Glomerular visceral epithelial cell (primary cell): ENCODE measurements around the gene GTPBP8.

Source experiments
- DNase-seq: peaks from one replicate; pipeline ENCODE4 v3.0.0-alpha.2; 2016; ENCODE audit errors: extremely low spot score

GTPBP8 gene

DNA sequence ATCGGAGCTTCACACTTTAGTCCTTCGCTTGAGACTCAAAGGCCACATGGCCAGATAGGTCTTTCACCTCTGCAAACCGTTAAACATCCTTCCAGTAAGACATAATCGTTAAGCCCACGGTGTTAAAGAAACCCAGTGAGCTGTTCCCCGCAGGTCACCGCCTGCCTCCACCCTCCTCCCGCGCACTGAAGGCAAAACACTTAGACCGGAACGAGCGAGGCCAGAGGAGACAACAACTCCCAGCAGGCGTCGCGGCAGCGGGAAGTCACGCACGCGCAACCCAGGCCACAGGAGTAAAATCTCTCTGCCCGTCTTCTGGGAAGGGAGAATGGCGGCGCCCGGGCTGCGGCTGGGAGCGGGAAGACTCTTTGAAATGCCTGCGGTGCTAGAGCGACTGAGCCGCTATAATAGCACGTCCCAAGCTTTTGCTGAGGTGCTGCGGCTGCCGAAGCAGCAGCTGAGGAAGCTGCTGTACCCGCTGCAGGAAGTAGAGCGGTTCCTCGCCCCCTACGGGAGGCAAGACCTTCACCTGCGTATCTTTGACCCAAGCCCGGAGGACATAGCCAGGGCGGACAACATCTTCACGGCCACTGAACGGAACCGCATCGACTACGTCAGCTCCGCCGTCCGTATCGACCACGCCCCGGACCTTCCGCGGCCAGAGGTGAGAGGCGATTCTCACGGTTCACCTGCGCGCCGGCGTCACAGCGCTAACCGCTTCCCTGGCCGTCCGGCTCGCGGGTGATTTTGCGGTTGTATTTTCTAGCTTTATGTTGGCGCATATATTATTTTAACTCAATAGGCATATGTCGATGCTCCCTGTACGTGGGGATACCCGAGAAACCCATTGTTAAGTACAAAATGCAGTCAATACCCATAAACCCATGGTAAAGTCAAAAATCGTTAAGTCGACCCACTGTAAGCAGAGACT lies at the start of gene GTPBP8:
TSS of gene GTPBP8 (plus strand) at position 313 of the 931 bp plus-strand sequence. CDS start at position 329, 16 bp downstream.
- DNase-seq: peak; percentile 89

DNA sequence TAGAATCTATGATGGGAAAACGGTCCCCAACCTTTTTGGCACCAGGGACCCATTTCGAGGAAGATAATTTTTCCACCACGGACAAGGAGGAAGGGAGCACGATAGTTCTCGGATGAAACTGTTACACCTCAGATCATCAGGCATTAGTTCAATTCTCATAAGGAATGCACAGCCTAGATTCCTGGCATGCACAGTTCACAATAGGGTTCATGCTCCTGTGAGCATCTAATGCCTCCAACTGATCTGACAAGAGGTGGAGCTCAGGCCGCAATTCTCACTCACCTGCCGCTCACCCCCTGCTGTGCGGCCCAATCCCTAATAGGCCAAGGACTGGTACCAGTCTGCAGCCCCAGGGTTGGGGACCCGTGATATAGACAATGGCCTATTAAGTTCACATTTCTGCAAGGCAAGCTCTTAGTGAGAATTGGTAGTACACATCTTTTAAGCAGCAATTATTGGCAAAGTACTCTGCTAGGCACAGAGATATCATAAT lies 42.4 kb upstream of the GTPBP8 start:
- DNase-seq: no peak

DNA sequence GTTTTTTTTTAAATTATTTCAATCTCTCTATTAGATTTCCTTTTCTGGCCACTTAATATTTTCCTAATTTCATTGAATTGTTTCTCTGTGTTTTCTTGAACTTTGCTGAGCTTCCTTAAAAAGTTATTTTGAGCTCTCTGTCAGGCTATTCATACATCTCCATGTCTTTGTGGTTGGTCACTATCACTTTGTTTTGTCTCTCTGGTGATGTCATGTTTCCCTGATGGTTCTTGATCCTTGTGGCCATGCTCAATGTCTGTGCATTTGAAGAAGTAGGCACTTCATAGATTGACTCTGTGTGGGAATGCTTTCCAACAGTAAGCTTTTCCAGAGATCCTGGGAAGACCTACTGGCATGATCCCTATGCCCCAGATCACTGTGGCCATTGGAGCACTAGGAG lies 34.4 kb upstream of the GTPBP8 start:
- no peak for DNase-seq

DNA sequence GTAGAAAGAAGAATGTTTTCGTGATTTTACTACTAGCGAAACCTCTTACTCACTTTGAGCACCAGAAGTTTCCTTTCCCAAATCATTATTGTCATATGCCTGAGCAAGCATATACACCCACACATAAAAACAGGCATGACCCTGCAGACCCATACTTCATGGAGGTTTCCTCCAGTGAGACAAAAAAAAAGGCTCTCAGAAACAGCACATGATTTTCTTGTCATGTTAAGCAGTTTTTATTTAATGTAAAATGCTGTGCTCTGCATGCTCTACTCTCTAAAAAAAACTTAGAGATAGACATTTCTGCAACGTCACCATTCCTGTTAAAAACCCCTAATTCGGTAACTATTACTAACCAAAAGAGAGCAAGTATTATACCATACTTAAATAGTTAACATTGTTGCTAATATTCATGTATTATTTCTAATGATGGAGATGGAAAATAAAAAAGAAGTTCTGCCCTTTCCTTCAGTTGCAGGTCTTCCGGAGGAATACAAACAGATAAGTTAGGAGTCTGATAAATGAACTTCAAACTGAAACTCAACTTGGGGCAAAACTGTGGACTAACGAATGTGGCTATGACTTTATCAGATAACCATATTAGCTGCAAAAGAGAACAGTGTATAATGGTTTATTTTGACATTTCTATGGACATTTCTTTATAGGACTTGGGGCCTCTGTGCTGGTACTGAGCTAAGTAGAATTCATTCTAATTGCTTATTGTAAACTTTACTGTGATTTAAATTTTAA lies 31.8 kb upstream of the GTPBP8 start:
- no peak for DNase-seq

DNA sequence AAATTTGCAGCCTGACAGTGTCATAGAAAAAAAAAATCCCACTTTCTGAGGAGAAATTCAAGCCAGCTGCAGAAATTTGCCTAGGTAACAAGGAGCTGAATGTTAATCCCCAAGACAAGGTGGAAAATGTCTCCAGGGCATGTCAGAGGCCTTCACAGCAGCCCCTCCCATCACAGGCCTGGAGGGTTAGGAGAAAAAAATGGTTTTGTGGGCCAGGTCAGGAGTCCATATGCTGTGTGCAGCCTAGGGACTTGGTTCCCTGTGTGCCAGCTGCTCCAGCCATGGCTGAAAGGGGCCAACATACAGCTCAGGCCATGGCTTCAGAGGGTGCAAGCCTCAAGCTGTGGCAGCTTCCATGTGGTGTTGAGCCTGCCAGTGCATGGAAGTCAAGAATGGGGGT lies 27.1 kb upstream of the GTPBP8 start:
- no peak for DNase-seq

DNA sequence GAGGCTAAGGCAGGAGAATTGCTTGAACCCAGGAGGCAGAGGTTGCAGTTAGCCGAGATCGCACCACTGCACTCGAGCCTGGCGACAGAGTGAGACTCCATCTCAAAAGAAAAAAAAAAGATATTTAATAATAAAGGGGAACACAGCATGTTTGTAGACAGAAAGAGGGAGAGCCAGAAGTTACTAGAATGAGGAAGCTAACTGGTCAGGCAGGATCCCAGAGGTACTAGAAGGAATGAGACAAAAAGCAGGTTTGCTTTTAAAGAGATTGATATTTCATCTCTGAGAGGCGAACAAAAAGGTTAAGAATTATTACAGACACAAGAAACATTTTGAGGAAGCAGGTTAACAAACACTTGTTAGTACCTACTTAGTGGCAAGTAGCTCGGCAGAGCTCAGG lies 25.1 kb upstream of the GTPBP8 start:
- no peak for DNase-seq

DNA sequence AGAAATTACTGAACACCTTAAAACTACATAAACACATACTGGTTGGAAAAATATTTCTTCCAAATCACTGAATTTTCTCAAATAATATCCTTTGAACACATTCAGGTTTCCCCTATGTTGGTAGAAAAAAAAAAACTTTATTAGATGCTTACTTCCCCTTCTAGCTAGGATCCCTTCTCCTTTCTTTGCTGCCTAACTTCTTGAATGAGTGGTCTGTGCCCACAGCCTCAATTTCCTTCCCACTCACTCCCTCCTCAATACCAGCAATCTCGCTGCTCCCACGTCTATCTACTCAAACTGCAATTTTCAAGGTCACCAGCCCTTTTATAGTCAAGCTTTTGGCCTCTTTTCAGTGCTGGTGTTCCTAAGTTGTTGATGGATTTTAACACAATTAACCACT lies 24.2 kb upstream of the GTPBP8 start:
- DNase-seq: no peak

DNA sequence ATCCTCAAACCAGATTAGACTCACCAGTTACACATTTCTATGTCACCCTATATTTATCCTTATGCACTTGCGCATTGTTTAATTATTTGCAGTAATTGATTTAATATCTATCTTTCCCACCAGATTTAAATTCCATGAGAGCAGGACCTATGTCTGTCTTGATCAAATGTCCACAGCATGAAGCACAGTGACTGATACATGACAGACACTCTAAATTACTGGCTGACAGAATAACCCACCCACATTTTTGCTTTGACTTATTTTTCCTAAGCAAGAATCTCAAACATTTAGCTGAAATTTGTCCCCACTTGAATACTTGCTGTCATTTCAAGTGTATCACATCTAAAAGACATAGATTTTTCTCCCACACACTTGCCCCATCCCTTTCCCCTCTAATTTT lies 23.4 kb upstream of the GTPBP8 start:
- no peak for DNase-seq

DNA sequence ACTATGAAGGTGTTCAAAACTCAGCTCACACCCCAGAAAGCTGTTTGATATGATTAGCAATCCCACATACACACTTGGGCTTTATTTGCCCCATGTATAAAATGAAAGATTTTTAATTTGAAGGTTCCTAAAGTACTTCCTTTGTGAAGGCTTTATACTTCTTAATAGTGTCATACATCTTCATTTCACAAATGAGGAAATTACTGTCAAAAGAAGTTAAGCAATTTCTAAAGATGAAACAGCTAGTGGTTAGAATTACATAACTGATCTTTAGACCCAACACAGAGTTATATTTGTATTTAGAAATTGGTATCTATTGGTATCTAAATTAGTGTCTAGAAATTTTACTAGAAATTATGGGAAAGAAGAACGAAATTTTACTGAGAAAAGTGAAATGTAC lies 23.0 kb upstream of the GTPBP8 start:
- no peak for DNase-seq

DNA sequence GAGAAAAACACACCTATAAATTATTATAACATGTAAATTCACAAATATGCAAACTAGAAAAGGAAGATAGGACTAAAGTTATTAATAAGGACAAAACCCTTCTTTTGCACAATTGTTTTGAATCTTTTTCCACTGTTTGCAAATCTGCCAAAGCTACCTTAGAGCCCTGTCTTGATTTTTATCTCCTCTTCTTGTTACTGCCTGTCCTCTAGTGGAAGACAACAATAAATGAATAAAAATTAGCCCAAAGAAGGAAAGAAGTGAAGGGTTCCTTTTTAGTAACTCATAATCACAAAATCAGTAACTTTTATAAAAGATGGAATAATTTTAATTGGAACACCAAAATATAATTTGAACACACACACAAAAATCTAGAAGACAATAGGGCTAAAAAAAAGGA lies 18.6 kb upstream of the GTPBP8 start:
- no peak for DNase-seq

DNA sequence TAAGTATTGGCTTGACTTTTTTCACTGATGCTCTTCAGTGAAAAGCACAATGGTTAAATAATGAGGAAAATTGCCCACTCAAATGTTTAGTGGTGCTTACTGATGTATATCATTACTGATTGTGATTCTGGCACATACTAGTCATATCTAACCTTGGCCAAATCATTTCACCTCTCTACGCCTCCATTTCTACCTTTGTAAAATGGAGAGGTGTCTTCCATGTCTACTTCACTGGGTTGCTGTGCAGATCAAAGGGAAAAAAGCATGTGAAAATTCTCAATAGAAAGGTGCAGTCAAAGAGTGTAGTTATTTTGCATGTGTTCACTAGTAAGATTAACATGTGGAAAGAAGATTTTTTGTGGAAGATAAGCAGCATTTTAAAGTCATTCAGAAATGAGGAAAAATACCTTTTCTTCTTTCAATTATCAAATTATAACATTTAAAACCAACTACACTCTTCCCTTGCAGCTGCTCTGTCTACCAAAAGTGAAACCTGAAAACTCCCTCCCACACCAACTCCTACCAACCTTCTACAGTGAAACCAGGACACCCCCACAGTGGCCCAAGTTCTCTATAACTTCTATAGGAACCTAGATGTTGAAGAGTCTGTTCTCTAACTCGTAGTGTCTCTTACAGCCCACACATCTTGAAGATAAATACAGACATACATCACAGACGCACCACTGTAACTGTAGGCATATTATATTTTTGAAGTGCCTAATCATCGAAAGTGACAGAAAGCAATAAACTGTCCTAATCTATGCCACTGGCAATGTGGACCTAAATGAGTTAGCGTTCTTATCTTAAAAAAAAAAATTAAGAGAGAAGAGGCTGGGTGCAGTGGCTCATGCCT lies 17.2 kb upstream of the GTPBP8 start:
- no peak for DNase-seq

DNA sequence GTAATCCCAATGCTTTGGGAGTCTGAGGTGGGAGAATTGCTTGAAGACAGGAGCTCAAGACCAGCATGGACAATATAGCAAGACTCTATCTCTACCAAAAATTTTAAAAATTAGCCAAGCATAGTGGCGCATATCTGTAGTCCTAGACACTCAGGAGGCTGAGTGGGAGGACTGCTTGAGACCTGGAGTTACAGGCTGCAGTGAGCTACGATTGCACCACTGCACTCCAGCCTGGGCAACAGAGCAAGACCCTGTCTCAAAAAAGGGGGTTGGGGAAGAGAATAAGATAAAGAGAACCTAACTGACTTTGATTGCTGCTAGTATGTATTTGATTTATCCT lies 16.6 kb upstream of the GTPBP8 start:
- no peak for DNase-seq

DNA sequence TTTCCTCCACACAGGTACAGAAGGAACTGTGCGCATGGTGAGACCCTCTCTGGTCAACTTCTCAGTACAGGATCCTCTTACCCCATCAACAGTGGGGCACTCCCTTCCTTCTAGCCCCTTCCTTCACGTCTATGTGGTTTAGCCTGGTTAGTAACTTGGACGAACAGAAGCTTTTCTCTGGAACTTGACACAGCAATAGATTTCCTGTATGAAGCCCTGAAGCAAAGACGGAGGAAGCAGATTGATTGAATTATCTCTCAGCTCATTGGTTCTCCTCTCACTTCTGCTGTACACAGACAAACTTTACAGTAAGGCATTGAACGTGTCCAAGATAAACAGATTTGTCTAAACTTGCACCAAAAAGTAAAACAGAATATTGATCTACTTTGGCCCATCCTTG lies 15.9 kb upstream of the GTPBP8 start, which contains the start of gene CD200R1:
TSS of gene CD200R1 (minus strand) at position 210 of the 400 bp plus-strand sequence. CDS start 246 bp downstream, outside the sequence.
- no peak for DNase-seq

DNA sequence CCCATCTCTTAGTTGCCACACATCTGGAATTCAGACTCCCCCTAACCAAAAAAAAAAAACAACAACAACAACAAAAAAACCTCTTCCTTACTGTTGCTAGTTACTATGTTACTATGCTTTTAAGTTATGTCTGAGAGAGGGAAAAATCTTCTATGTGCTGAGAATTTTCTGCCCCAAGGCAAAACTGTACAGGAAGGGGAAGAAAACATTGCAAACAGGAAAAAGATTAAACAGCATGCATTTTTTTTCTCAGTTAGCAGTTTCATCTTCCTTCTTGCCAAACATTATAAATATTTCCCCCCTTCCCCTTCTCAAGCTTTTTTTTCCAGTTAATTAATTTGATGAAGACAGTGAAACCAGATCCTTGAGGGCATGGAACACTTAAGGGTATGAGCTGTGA lies 14.8 kb upstream of the GTPBP8 start:
- no peak for DNase-seq

DNA sequence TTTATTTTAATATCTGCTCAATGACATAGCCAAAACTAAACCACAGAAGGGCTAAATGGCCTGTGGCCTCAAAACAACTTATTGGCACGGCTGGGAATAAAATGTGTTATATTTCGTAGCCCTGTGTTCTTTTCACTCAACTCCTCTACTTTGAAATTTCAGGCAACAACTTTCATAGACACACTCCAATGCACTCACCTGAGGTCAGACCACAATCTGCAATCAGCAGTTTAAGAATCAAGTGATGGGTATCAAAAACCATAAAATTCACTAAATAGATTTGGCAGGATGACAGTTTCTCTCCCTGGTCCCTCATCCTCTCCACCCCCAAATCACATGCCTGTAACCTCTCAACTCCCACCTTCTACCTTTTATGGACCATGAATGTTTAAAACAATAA lies 13.8 kb upstream of the GTPBP8 start:
- no peak for DNase-seq

DNA sequence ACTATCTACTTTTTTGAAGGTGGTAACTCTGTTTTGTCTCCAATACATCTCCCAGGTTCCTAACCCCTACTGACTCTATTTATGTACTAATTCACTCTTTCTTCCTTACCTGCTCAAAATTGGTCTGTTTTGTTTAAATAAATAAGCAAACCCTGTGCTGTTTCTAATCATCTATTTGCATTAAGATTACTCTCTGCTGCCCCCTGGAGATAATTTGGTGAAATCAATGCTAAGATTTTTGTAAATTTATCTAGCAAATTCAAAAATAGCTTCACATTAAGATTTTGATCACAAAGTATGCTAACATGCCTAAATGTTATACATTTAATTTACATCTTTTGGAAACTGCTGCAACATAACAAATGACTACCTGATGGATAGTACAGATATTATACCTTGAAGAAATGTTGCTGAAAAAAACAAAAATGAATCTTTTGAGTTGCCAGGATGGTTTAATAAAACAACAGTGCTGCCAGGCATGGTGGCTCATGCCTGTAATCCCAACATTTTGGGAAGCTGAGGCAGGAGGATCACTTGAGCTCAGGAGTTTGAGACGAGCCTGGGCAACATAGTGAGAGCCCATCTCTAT lies 11.4 kb upstream of the GTPBP8 start:
- DNase-seq: peak; percentile 40

DNA sequence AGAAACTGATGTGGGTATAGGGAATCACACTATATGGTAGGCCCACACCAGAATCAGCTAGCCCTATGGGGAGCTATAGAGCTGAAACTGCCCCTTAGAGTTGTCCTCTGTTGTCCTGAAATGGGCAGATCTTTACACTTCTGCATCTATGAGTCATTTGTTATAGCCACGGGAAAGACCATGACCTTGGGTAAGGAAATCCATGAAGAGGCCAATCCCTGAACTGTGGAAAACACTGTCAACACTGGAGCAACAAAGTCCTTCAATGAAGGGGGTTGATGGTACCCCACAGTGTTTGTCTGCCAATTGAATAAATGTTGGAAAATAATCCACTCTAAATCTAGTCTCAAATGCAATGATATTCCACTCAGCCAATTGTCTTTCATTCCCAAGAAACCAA lies 10.7 kb upstream of the GTPBP8 start:
- DNase-seq: no peak

DNA sequence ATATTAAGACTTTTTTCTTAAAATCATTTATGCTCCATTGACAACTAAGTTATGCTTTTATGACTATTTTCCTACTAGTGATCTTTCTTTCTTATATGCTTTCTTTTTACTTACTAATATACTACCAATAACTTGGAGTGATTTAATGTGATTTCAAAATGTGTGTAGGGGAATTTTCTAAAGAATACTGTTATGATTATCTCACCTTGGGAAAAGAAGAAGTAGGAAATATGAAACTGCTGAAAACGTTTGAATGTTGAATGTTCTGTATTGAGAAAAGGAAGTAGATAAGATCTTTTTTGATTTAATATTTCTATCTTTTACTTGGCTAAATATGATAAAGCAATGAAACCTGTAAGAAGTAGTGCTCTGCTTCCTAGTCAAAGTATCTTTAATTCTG lies 8.1 kb upstream of the GTPBP8 start:
- no peak for DNase-seq

DNA sequence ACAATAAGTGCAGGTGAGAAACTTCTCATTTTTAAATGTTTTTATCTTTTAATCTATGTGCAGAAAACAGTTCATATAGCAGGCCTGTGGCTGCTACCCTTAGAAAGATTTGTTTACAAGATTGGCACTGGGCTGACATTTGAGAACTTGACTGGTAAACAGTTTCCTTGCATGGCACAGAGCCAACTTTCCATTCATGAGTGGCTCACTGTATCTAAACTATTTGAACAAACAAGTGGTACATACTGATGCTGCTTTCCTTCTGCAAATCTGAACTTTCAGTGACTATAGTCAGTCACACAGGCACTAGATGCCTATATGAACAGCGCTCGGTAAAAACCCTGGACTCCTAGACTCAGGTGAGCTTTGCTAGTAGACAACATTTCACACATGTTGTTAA lies 6.3 kb upstream of the GTPBP8 start:
- DNase-seq: no peak

DNA sequence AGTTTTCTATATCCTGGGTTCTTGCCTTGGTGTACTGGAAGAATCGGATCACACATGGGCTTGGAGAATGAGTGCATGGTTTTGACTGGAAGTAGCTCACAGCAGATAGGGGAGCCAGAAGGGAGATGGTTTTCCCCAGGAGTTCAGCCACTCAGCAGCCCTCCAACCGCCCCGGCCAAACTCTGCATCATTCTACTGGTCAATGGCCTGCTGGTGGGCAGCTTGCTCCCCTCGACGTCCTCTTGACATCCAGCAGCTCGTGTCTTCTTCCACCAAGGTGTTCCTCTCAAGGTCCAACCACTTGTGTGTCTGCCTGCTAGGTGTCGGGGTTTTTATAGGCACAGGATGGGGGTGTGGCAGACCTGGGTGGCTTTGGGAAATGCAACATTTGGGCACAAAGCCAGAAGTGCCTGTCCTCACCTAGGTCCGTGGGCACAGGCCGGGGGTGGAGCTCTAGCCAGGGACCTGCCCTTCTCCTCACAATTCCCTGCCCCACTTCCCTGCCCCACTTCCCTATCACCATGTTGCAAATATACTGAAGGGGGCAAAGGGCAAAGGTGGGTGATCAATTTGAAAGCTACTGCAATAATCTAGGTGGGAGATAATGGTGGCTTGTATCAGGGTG lies 3.0 kb upstream of the GTPBP8 start:
- no peak for DNase-seq

DNA sequence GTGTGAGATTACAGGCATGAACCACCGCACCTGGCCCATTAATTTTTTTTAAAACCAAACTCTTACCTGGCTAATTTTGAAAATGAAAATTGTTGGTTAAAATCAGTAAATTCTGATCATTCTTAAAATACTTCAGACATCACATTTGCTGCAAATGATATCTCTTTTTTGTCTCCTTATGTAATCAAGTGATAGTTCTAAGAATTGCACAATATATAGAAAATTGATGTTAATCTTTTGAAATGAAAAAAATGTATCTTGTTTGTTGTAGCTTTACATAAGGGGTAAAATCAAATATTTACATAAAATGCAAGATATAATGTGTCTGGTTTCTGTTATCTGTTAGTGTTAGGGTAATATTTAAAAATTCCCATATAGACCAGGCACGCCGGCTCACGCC lies 5.0 kb downstream of the GTPBP8 start:
- no peak for DNase-seq
